Measurements from ENCODE around the gene METRNL. TPM values are rescaled to one million over a fixed set of nuclear protein-coding genes. Genes with fewer than 3 reads are reported as not detected.
"Not testable (repeated sequence)": the region's sequence is repeated elsewhere in the genome, so short reads cannot be mapped to it uniquely, and the experiment has no call there.

The METRNL gene
- total RNA-seq, 1 donor from 2014 or later = 156 TPM

DNA sequence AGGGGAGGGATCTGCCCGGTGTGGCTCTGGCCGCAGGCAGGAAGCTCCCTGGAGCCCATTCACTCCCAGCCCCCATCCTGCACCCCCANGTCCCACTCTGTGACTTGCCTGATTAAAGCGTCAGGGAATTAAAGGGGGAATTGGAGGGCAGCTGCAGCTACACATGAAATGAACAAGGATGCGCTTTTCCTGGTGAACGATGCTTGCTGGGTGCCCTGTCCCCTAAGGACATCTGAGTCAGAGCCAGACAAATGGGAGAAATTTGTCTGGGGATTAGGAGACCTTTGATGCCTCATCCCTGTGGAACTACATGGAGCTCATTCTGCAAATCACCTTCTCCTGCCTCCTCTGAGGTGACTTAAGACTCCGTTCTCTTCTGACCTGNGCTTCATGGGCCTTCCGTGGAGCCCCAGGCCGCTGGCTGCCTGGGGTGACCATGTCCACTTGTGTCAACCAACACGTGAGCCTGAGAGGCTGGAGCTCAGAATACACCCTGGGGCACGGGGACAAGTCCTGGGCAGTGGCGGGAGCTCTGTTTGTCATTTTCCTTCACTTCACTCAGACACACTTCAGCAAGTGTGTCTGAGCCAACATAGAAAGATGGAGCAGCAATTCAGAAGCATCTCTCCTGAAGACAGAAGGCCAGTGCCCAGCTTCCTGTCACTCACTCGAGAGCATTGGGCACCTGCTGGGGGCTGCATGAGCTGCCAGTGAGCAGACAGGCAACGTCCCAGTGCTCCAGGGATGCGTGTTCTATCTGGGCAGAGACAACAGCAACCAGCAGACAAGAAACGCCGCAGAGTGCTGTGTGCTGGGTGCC lies 54.1 kb downstream of the METRNL start:
- no peaks in the 10 kb centered on the region for H3K27me3 ChIP-seq
- no peaks in the 10 kb centered on the region for H3K9me3 ChIP-seq
- DNase-seq (ENCODE audit: extremely low spot score in 2 of 2) = no peak
- intact Hi-C loops (cut with DNase I) = no loop called here
- no peaks in the 10 kb centered on the region for H3K4me1 ChIP-seq
- H3K4me3 ChIP-seq = no peak overlapping the region
- H3K27ac ChIP-seq = no peak overlapping the region
- TF ChIP-seq POLR2A (IDR thresholded peaks at IDR 0.05) (no peak), POLR2AphosphoS5 (IDR thresholded peaks at IDR 0.05; ENCODE audit: insufficient read depth in 1 of 2, low read depth in 1 of 2) (no peak)
- TF ChIP-seq, protein P1, sequence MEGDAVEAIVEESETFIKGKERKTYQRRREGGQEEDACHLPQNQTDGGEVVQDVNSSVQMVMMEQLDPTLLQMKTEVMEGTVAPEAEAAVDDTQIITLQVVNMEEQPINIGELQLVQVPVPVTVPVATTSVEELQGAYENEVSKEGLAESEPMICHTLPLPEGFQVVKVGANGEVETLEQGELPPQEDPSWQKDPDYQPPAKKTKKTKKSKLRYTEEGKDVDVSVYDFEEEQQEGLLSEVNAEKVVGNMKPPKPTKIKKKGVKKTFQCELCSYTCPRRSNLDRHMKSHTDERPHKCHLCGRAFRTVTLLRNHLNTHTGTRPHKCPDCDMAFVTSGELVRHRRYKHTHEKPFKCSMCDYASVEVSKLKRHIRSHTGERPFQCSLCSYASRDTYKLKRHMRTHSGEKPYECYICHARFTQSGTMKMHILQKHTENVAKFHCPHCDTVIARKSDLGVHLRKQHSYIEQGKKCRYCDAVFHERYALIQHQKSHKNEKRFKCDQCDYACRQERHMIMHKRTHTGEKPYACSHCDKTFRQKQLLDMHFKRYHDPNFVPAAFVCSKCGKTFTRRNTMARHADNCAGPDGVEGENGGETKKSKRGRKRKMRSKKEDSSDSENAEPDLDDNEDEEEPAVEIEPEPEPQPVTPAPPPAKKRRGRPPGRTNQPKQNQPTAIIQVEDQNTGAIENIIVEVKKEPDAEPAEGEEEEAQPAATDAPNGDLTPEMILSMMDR (IDR thresholded peaks at IDR 0.05) = no peak
- no peaks in the 10 kb centered on the region for H3K36me3 ChIP-seq

DNA sequence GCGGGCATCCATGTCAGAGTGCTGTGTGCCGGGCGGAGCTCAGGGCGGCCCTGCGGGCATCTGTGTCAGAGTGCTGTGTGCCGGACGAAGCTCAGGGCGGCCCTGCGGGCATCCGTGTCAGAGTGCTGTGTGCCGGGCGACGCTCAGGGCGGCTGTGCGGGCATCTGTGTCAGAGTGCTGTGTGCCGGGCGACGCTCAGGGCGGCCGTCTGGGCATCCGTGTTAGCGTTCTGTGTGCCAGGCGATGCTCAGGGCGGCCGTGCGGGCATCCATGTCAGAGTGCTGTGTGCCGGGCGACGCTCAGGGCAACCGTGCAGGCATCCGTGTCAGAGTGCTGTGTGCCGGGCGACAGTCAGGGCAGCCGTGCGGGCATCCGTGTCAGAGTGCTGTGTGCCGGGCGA lies 55.0 kb downstream of the METRNL start:
- H3K4me3 ChIP-seq; H3K36me3 ChIP-seq; H3K9me3 ChIP-seq; H3K4me1 ChIP-seq; intact Hi-C loops (cut with DNase I); H3K27me3 ChIP-seq; H3K27ac ChIP-seq; DNase-seq (ENCODE audit: extremely low spot score in 2 of 2): not testable (repeated sequence)

DNA sequence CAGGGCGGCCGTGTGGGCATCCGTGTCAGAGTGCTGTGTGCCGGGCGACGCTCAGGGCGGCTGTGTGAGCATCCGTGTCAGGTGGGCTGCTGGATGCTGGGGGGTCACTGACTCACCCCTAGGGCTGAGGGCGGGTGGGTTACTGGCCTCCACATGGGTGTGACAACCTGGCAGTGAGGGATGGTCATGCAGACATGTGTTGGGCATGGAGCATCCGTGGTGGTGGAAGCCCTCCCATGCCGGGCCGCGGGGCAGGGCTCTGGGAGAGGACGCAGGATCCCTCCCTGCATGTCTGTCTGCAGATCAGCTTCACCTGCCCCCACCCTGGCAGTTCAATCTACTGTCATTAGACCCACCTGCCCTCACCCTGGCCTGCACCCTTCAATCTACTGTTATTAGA lies 56.3 kb downstream of the METRNL start:
- DNase-seq (ENCODE audit: extremely low spot score in 2 of 2) = no peak
- intact Hi-C loops (cut with DNase I) = no loop called here
- no peak overlapping the region for H3K27ac ChIP-seq
- no peak overlapping the region for H3K4me3 ChIP-seq
- no peaks in the 10 kb centered on the region for H3K27me3 ChIP-seq
- H3K4me1 ChIP-seq = no peaks in the 10 kb centered on the region
- no peaks in the 10 kb centered on the region for H3K36me3 ChIP-seq
- TF ChIP-seq, protein P1 (IDR thresholded peaks at IDR 0.05) = no peak
- TF ChIP-seq POLR2AphosphoS5 (IDR thresholded peaks at IDR 0.05; ENCODE audit: insufficient read depth in 1 of 2, low read depth in 1 of 2) = no peak
- no peak for TF ChIP-seq POLR2A (IDR thresholded peaks at IDR 0.05)
- no peaks in the 10 kb centered on the region for H3K9me3 ChIP-seq

DNA sequence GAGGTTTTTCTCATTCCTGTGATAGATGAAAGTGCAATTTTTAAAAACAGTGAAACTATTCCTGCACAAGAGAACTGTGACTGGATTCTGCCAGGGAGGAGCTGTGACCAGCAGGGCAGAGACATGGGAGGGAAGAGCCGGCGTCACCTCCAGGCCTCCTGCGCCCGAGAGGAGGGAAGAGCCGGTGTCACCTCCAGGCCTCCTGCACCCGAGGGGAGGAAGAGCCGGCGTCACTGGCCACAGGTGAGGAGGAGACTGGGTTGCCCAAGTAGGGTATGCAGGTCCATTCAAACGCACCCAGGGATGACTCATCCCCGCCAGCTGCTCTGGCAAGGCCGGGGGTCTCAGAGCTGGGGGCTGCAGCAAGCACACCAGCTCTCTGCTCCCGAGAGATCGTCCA lies 56.7 kb downstream of the METRNL start:
- no peak for DNase-seq (ENCODE audit: extremely low spot score in 2 of 2)
- intact Hi-C loops (cut with DNase I) = no loop called here
- Histone ChIP-seq H3K36me3 (no peaks in the 10 kb centered on the region), H3K27me3 (no peaks in the 10 kb centered on the region), H3K9me3 (no peaks in the 10 kb centered on the region), H3K27ac (no peak overlapping the region), H3K4me3 (no peak overlapping the region), H3K4me1 (no peaks in the 10 kb centered on the region)
- TF ChIP-seq POLR2AphosphoS5 (IDR thresholded peaks at IDR 0.05; ENCODE audit: insufficient read depth in 1 of 2, low read depth in 1 of 2) (no peak), POLR2A (IDR thresholded peaks at IDR 0.05) (no peak)
- TF ChIP-seq, protein P1 (IDR thresholded peaks at IDR 0.05) = no peak

DNA sequence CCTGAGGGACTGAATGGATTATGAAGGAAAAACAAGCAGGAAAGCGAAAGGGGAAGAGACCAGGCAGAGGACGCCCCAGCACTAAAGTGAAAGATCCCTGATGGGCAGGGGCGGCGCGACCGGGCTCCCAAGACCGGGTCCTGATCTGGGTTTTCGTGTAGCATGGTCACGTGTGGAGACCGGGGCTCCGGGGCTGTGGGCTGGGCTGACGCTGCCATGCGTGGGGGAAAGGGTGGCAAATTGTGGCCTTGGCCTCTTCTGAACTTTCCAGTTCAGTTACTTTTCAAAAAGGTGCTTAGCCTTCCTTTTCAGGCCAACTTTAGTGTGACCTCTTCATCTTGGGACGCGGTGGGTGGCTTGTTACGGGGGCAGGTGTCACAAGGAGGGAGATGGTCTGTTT lies 57.5 kb downstream of the METRNL start:
- no peaks in the 10 kb centered on the region for H3K27me3 ChIP-seq
- H3K36me3 ChIP-seq = no peaks in the 10 kb centered on the region
- H3K9me3 ChIP-seq = no peaks in the 10 kb centered on the region
- H3K4me1 ChIP-seq = no peaks in the 10 kb centered on the region
- H3K27ac ChIP-seq = no peak overlapping the region
- DNase-seq (ENCODE audit: extremely low spot score in 2 of 2) = no peak
- no peak overlapping the region for H3K4me3 ChIP-seq
- intact Hi-C loops (cut with DNase I) = no loop called here
- TF ChIP-seq, protein P1 (IDR thresholded peaks at IDR 0.05) = no peak
- TF ChIP-seq POLR2AphosphoS5 (IDR thresholded peaks at IDR 0.05; ENCODE audit: insufficient read depth in 1 of 2, low read depth in 1 of 2) = no peak
